Stimulated activated CD4-positive, alpha-beta T cell treated with anti-CD3 and anti-CD28 coated beads, Interleukin-12 subunit alpha, Interleukin-12 subunit beta, amount 100 ng/mL, for 4 hours (primary cell): Measurements from ENCODE around the gene MYF5.

ENCODE experiments used
- DNase-seq: peaks from one replicate; pipeline ENCODE4 v3.0.0-alpha.2; 2020

The MYF5 gene

DNA sequence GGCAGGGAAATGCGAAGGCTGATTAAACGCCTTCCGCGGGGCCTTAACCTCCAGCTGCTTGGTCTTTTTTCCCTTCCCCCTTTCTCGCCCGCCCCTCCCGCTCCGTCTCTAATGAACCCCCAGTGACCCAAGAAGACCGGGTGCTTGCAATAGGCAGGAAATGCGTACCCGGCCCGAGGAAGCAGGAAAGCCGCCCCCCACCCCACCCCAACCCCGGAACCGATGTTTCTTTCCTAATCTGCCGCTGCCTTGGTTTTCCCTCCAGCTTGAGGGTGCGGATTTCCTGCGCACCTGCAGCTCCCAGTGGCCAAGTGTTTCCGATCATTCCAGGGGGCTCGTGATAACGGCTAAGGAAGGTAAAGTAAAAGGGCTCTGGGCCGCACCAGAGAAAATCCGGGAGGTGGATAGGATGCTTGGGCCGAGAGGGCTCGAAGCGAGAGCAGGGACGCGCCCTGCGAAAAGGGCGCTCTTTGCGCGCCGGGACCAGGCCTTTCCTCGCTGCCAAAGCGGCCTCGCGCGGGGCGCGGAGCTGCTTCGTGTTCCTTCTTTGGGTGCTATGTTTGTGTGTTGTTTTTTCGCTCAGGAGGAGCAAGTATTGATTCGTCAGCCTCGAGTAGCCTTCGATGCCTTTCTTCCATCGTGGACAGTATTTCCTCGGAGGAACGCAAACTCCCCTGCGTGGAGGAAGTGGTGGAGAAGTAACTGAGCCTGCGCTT lies 8.3 kb upstream of the MYF5 start:
- no peak for DNase-seq

DNA sequence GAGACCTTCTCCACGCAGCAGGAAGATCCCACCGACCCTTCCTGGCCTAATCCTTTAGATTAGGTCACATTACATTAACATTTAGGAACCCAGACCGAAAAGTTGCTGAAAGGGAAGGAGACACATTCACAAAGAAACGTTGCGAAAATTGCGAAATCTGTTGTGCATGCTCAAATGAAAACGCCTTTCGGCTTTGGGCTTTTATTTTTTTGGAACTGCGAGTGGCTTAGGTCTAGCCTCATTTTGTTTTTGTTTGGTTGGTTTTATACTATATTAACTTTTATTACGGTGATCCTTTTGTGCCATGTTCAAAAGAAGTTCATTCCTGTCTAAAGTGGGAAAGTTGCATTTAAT lies 7.8 kb upstream of the MYF5 start:
- DNase-seq, result no peak

DNA sequence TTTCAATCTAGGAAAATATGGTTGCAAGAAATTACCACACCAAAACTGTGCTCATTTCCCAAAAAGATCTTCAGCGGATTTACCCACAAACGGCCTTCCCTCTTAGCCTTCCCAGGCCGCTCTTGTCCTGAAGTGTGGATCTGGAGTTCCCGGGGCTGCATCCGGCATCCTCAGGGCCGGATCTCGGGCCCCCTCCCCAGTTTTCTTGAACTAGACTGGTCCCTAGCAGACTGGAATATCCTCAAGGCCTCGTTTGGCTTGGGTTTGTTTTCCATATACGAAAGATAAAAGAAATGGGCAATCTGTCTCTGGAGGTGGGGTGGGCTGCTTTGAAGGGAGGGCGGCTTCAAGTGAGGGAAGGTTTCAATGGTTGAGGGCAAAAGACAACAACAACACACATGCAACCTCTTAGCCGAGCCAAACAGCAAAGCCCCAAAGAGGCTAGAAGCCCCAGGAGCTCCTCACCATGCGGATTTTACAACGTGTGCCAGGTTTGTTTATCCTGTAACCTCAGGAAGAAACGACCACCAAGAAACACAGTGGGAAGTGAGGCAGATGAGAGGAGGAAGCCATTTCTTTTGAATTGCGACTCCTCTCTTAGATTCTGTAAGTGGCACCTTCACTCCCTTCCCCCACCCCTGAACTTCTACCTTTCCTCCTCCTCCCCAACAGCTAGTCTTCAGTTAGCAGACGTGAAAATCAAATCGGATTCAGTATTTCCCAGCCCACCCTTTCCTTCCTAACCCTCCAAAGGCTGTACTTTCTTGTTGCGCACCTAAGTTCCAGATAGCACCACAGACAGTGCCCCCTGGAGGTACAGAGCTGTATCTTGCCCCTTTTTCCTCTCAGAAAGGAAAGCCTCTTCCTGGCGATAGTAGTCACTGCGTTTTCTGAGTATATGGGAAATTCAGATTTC lies 6.6 kb upstream of the MYF5 start:
- no peak for DNase-seq

DNA sequence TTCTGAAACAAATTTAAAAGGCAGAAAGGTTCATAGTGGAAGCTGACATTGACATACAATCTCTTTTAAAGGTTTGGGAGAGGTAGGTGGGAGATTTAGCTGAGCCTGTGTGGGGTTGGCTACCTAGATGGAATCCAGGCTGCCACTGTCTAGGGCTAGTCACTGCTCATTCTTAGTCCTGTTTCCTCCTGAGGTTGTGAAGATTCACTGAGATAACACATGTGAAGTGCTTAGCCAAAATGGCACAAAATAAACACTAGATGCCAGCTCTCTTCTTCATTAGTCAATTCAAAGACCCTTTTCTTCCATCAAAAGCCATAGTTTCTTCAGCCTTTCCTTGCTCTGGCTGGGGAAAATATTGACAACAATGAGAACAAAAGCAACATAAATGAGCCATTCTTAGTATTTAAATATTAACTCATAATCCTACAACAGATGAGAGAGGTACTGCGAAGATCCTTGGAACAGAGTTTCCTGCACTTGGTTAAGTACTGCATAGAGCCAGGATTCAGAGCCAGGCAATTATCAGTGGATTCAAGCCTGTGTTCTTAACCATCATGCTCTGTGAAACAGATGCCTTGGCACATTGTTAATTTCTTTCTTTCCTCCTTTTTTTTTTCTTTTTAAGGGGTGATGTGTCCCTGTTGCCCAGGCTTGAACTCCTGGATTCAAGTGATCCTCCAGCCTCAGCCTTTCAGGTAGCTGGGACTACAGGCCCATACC lies 5.8 kb upstream of the MYF5 start:
- DNase-seq, result no peak

DNA sequence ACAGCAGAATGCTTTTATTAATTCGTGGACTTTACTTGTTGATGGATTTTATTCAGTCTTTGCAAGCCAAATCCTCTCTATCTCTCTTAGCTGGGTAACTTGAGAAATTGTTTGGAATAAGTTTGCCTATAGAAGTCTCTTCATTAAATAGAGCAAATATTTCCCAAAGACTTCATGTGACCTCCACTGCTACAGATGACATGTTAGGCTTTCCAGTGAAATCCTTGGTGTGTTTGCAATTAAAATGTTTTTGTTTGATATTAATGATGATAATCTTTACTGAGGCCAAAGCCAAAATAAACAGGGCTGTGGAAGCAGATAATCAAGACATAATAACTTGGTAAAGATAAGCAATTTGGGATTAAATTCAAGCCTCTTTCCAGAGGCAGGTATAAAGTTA lies 4.8 kb upstream of the MYF5 start:
- DNase-seq, result no peak

DNA sequence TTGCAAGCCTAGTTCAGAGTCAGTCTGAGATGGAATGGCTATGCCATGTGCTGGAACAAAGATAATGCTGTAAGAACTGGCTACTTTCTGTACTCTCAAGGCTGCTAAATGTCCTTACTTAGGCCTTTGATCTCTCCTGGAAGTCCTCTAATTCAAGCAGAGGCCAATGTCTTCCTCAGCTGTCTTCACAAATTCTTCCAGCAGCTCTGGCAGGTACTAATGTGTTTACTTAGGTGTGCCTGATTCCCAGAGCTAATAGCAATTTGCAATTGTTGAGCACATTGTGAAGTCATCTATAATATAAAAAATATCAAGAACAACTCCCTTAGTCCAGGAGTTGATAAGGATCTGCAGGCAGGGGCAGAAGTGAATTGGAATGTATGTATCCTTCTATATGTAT lies 3.8 kb upstream of the MYF5 start:
- no peak for DNase-seq

DNA sequence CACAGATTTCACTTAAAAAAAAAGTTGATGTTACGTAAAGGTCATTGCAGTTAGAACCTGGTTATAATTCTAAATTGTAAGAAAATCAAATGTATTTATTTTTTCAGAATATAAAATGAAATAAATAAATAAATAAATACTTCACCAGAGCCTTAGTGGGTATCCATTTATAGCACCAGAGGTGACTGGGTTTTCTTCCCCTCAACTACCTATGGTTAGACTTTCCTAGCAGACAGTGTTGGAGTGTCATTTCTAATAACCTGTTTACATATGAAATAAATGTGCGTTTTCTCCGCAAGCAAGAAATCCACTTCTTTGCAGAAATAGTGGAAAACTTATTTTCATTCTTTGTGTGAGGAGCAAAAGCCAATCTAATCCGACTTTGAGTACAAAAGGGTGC lies 3.3 kb upstream of the MYF5 start:
- no peak for DNase-seq

DNA sequence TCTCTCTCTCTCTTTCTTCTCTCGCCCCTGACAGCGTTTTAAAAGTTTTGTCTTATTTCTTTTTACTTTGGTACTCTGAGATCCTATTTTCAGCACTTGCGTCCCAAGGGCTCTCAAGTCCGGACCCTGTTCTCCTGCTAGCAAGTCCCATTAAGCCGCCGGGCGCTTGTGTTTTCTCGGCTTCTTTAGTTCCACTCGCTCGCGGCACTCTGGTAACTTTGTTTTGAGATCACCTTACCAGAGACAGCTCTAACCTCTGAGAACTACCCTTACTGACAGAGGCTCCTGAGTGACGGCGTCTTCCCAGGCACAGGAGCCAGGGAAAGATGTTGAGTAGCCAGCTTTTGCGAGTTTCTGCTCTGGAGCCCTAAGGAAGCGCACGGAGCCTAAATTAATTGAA lies 2.7 kb upstream of the MYF5 start:
- no peak for DNase-seq

DNA sequence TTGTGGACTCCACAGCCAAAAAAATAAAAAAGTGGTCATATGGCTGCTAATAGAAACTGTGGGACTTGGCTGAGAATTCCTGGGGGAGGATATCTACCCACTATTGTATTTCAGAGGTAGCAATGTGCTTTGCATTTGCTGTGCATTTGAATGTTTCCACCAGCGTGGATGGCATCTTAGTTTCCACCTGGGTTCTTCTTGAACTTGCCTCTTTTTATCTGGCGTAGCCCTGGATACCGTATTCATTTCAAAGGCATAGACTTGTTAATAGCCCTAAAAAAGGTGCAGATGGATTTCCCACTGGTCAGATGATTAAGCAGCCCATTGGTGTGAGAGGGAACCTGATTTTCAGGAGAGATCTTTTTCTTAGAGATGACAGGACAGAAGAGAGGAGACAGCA lies 1.9 kb upstream of the MYF5 start:
- DNase-seq, result no peak

DNA sequence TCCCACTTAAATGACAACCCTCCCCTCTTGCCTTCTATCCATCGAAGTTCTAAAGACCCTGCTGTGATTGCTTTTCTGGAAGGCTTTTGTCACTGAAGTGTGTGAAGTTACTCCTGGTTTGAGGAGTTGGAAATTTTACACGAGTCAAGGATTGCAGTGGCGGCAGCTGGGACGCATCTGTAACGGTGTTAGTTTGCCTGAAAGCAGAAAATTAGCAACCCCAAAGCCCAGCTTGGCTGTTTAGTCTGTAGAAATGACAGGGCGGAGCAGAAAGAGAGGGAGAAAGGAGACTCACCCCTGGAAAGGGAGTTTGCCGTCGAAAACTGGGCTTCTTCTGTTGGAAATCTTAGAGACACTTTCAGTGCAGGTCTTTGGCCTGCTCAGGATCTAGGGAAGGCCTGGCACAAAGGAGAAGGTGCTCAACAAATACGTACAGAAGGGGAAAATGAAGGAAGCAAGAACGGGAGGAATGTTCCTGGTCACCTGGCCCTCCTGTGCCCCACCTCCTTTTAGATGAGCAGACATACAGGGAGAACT lies 931 bp upstream of the MYF5 start:
- no peak for DNase-seq

DNA sequence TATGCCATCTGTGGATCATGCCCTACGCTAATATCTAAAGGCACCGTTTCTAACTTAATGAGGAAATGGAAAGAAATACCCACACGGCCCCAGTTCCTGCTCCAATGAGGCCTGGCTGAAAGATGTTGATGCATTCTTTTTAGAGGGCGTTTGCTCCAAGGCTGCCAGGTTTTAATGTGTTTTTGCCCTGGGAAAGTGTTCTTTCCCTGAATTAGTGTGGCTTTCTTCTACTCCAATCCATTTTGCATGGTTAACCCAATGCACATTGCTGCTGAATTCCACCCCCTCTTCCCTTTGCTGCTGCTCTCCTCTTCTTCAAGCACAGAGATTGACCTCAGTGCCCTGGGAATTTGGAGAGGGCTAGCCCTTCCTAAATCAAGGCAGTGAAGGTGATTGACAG lies 1.1 kb downstream of the MYF5 start:
- DNase-seq, result no peak

DNA sequence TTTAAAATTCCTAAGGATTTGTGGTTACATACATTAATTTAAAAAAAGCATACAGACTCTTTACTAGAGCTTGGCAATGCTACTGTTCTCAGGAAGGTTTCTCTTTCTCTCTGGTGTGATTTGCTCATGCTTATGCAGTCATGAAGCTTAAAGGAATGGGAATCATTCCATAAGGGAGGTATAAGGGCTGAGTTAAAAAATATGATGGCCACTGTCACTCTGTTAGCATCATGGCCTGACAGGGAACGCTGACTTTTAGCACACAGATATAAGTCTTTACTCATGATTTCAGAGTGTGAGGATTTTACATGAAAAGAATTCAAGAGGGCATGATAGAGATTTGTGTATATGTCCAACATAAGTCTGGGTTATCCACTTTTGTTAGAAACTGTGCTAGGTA lies 3.8 kb downstream of the MYF5 start:
- no peak for DNase-seq

DNA sequence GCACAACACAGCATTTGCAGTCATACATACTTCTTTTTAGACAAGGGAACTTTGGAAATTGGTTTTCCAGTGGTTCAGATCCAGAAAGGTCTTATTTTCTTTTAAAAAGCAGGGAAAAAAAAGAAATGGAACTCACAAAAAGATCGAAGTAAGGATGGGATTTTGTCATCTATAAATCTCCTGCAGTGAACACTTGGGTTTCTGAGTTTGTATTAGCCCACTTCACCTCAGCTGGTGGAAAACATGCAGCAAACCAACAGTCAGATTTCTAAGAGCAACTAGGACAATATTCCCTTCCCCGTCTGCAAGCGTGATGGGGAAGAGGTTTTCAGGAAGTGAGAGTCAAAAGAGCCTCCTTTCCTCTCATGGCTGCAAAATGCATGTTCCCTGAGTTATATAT lies 4.6 kb downstream of the MYF5 start:
- no peak for DNase-seq

DNA sequence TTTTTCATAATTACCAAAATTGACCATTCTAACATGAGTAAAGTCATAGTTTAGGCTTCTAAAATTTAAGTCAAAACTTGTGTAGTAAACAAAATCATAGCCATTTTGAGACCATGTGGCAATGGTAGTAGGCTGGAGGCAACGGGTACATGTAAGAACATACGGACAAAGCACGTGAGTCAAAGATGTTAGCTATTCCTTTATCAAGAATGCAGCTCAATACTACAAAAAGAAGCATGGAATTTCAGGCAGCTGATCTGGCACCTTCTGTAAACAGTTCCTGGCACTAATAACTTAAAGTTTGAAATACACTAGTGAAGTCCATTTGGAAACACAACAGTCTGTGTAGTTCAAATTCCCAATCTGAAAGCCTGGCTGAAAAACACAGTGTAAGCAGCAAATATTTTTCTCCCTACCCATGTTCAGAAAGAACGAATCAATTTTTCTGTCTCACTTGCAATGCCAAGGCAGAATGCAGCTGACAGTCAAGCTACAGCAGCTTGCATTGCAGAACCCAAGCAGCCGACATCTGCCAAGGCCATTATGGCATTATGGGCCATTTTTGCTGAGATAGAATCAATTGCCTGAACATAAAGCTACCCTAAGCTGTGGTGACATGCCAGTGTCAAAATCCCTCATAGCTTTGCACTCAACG lies 29.3 kb downstream of the MYF5 start:
- no peak for DNase-seq

DNA sequence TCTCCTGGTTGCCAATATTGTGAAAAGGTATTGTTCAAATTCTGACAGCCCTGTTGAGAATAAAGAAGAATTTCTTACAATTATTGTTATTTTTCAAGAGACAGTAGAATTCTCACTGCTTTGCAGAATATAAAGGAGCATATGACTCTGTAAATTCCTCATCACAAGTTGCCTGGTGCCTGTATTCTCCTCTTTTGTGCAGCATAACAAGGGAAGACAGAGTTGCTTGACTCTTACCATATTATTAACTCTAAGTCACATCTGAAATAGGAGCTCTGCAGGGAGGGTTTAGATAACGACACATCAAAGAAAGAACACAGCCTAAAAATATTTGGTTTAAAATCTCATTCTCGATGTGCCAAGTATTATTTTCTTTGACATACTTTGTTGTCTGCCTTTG lies 31.1 kb downstream of the MYF5 start:
- no peak for DNase-seq

DNA sequence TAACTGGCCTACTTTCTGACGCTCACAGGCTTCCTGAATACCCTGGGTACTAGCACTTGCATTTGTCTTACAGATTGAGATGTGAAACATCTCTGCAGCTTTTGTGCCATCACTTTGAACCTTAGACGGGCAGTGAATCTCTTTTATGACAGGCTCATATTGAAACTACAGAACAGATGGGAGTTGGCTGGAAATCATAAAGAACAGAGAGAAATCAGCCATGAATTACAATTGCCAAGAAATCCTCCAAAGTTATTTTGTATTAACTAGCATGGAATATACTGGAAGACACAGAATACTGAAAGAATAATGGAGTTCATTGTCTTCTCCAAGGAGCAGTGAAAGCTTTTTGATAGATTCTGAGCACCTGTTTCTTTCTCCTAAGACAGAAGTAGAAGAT lies 32.7 kb downstream of the MYF5 start:
- no peak for DNase-seq

DNA sequence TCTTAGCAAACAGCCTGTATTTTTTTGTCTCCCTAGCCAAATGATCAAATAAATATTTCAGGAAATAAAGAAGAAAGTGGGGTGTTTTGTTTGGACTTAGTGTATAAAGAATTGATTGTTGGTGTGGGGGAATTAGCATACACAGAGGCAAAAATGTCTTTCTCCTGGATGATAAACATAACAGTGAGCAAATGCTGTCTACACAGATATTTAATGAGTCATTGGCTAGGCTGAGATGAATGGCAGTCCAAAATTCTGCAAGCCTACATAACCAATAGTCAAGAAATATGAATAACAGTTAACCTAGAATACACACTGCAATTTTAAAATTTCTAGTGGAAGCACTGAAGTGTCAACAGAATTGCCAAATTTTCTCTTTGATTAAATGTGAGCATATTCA lies 35.8 kb downstream of the MYF5 start:
- no peak for DNase-seq

DNA sequence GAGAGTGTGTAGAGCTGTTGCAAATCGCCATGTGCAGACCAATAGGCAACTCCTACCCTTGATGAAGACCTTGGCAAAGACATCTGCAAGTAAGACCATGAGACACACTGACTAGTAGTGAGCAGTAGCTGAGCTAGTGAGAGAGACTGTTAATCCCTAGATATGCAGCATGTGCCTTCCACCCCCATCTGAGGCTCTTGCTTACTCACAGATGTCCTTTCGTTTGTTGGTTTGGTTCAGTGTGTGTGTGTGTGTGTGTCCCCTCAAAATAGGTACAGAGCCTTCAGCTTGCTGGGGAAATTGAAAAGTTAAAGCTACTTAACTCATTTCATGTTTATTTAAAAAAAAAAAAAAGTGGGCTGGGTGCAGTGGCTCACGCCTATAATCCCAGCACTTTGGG lies 37.6 kb downstream of the MYF5 start:
- no peak for DNase-seq

DNA sequence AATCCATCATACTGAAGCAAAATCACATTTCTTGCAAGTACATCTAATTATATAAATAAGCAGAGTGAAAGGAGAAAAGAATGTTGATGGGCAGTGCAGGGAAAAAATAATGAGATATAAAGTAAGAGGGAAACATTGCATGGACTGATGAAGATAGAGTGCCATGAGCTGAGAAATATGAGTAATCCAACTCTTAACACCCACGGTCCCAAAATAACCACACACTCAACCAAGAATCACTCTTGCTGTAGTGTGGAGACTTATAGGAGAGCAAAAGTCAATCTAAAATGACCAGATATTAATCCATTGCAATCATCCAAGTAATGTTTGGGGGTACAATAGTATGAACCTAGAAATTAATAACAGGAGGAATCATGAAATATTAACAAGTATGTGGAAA lies 40.2 kb downstream of the MYF5 start:
- DNase-seq, result no peak

DNA sequence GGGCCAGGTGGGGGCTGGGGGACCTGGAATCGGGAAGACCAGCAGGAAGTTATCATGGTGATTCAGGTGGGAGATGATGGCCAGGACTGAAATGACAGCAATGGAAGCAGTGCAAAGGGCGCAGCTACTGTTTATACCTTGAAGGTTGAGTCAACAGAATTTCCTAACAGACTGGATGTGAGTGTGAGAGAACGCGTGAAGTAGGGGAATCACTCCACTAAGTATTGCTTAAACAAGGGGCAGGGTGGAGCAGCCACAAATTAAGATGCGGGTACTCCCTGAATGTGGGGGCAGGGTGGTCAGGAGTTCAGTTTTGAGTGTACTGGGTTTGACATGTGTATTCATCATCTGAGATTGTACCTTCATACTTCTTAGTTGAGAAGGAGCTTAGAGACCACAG lies 45.1 kb downstream of the MYF5 start:
- no peak for DNase-seq

DNA sequence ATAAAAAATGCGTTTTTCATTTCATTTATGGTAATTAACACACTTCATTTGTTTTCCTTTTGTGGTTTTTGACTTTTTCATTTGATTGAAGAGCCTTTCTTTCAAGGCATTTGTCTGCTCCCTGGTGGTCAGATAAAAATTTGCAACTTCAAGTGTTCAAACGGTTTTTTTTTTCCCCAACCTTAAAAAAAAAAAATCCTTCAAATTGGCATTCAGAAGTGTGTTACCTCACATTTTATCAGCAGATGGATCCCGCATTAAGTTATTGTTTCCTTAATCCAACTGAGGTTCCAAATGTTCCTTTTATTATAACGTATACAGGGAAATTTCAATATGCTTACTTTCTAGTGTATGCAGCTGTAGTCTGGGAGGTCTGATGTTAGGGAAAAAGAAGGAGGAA lies 47.2 kb downstream of the MYF5 start:
- no peak for DNase-seq

DNA sequence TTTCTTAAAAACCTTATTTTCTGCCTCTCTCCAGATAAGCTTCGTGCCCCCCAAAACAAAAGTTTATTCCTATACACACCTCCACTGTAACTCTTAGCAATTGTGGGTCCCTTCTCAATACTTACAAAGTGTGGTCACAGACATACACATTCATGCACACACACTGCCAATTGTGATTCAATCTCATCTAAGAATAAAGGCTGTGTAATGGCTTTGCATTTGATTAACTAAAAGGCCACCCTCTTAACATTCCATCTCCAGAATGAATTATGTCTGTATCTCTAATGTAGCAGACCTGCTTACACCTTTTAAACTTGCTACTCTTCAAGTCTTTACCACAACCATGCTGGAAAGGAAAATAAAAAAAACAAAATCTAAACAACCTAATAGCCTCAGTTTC lies 49.5 kb downstream of the MYF5 start:
- DNase-seq, result no peak

DNA sequence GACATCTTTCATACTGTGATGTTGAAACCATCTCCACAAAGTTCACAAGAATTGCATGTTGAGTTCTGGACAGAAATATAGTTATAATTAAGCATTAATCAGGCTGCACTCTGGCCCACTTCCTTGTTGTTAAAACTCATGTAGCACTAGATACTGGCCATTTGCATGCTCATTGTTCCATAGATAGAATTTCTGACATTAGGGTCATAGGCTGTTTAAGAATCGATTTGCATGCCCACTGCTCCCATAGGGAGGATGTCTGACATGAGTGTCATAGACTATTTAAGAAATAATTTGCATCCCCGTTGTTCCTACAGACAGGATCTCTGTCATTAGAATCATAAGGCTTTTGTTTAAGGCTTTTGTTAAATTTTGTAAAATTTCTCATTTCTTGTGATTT lies 50.2 kb downstream of the MYF5 start:
- DNase-seq, result no peak
